ENCODE results near the gene BEND3.
"Not testable (repeated sequence)": the region's sequence is repeated elsewhere in the genome, so short reads cannot be mapped to it uniquely, and the experiment has no call there.

The BEND3 gene

GRCh38 chr6:107026965-107027364, 88.3 kb downstream of the BEND3 start:
- DNase-seq, result no peak

- no peak for DNase-seq
Observed at GRCh38 chr6:107021446-107022185, 93.7 kb downstream of the BEND3 start.

- DNase-seq, result no peak
Observed at GRCh38 chr6:107020239-107020638, 95.1 kb downstream of the BEND3 start.

- DNase-seq, result not testable (repeated sequence)
Observed at GRCh38 chr6:107019628-107020027, 95.7 kb downstream of the BEND3 start.

- no peak for DNase-seq
Observed at GRCh38 chr6:107019047-107019446, 96.3 kb downstream of the BEND3 start.

All from NCI-H187 treated with DMSO at 0.1 percent for 48 hours (cell line).